ENCODE results near the gene SLC9A1.

DNA sequence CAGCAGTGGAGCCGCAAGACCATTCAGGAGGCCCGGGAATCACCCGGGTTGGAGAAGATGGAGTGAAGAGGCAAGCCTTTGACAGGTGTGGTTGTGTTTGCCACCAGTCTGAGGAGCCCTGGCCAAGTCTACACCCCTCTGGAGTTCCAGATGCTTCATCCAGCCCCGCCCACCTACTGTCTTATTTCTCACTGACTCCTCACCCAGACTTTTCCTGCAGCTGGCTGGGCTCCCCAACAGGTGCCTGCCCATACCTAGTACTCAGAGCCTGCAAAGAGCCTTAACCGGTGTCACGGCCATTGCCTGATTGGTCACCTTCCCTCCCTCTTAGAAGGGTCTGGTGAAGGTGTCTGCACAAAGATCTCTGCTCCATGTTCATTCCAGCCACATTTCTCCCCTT, 16.0 kb downstream of the SLC9A1 start:
- no peak for TF ChIP-seq CTCF (optimal IDR thresholded peaks at IDR 0.05 in 1 of 3, IDR thresholded peaks at IDR 0.05 in 1 of 3, conservative IDR thresholded peaks at IDR 0.05 in 1 of 3; ENCODE audit: extremely low read depth in 1 of 3, insufficient read depth in 2 of 3, low read length in 3 of 3)
- TF ChIP-seq EZH2 (IDR thresholded peaks at IDR 0.05; ENCODE audit: low read length): no peak

Data from keratinocyte (primary cell).